NOMO-1 treated with DMSO at 0.1 percent for 48 hours (cell line): ENCODE results near the gene FOXN3.

Experiments used
- DNase-seq: peaks from one replicate; lab custom pipeline; 2025; ENCODE audit not compliant: unreplicated experiment; lab: John Stamatoyannopoulos, UW

Gene FOXN3

GRCh38 chr14:89340200-89341181, 76.5 kb downstream of the FOXN3 start:
- peak; percentile 17 for DNase-seq

- DNase-seq: no peak
Observed at GRCh38 chr14:89339579-89339978, 77.5 kb downstream of the FOXN3 start.

GRCh38 chr14:89339158-89339557, 77.9 kb downstream of the FOXN3 start:
- no peak for DNase-seq

GRCh38 chr14:89336338-89336737, 80.7 kb downstream of the FOXN3 start:
- peak; percentile 24 for DNase-seq

- no peak for DNase-seq
Observed at GRCh38 chr14:89332031-89332430, 85.0 kb downstream of the FOXN3 start.

- DNase-seq: peak; percentile 51
Observed at GRCh38 chr14:89331398-89331797, 85.6 kb downstream of the FOXN3 start.

- no peak for DNase-seq
Observed at GRCh38 chr14:89330236-89331002, 86.6 kb downstream of the FOXN3 start.

- no peak for DNase-seq
Observed at GRCh38 chr14:89327771-89328212, 89.2 kb downstream of the FOXN3 start.

GRCh38 chr14:89325959-89326358, 91.1 kb downstream of the FOXN3 start:
- no peak for DNase-seq

GRCh38 chr14:89325299-89325883, 91.6 kb downstream of the FOXN3 start:
- no peak for DNase-seq

GRCh38 chr14:89324501-89325298, 92.3 kb downstream of the FOXN3 start:
- DNase-seq: no peak

- no peak for DNase-seq
Observed at GRCh38 chr14:89320381-89321000, 96.5 kb downstream of the FOXN3 start.

GRCh38 chr14:89319687-89320086, 97.3 kb downstream of the FOXN3 start:
- DNase-seq: no peak

GRCh38 chr14:89317051-89317691, 99.9 kb downstream of the FOXN3 start:
- no peak for DNase-seq

- DNase-seq: no peak
Observed at GRCh38 chr14:89315493-89316470, 101.3 kb downstream of the FOXN3 start.

GRCh38 chr14:89314274-89314673, 102.8 kb downstream of the FOXN3 start:
- no peak for DNase-seq

- DNase-seq: no peak
Observed at GRCh38 chr14:89312932-89313331, 104.1 kb downstream of the FOXN3 start.

- no peak for DNase-seq
Observed at GRCh38 chr14:89310211-89310610, 106.8 kb downstream of the FOXN3 start.
